Heart left ventricle (tissue), 13 donors: ENCODE results near the gene ETV3.

Experiments
- POLR2A ChIP-seq, 2 donors: fragments of 450-650 bp; IDR thresholded peaks; one replicate each; pipeline ENCODE4 v1.6.1; 2017; ENCODE audit warnings: antibody characterized with exemption in 2 of 2, mild to moderate bottlenecking in 2 of 2, moderate library complexity in 2 of 2
- TF ChIP-seq, protein P1 (sequence below), 12 donors: fragments of 200-600 bp; sonication (generic) in 4 of 12; IDR thresholded peaks; one replicate each; pipeline versions ENCODE4 v1.5.0 to v1.8.0; 2018 to 2022; ENCODE audit warnings: antibody characterized with exemption in 12 of 12, mild to moderate bottlenecking in 5 of 12
- donor health status: ischemic (EF 13 %, LVEDD 7.1; RV severe dilation, severe dysfunction).
- donor health status: DM: no; HTN: yes; CAD: no.
- donor health status: DM: no; HTN: no; CAD: no.
- donor health status: ischemic (EF 25% LVEDD 6.9; RV normal size, moderate dysfunction).
- donor health status: ischemic (EF 25% LVEDD 5.7; RV mildly dilated, moderate dysfunction).
- donor health status: ischemic (EF 35%, LVEDD 5.7; RV mildly dilated, moderate dysfunction).
- donor health status: nonischemic (EF 11% LVEDD 7.7; RV severe dilation, severe dysfunction).
- donor health status: DM: yes; HTN: yes; CAD: no.
- donor health status: PGD.
- donor health status: ischemic (EF 29% LVEDD 5.4; RV normal size, mild dysfunction).
- donor health status: nonischemic (EF 23%, LVEDD 6.1; RV moderate dilation, normal function).

DNA sequence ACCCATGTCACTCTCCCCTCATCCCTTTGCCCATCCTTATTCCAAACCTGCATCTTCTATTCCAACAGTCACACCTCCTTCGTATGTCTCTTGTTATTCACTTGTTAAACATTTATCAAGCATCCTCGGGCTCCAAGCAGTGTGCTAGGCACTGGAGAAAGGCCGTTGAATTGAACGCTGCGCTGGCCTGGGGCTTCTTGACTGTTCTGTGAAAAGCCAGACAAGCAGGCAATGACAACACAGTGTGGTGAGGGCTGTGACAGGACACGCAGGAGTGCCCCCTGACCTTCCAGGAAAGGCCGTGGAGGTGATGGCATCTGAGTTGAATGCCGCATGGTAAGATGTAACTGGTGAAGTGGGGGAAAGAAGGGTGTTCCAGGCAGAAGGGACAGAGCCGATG is 19.2 kb downstream of the ETV3 start:
- TF ChIP-seq, protein P1, sequence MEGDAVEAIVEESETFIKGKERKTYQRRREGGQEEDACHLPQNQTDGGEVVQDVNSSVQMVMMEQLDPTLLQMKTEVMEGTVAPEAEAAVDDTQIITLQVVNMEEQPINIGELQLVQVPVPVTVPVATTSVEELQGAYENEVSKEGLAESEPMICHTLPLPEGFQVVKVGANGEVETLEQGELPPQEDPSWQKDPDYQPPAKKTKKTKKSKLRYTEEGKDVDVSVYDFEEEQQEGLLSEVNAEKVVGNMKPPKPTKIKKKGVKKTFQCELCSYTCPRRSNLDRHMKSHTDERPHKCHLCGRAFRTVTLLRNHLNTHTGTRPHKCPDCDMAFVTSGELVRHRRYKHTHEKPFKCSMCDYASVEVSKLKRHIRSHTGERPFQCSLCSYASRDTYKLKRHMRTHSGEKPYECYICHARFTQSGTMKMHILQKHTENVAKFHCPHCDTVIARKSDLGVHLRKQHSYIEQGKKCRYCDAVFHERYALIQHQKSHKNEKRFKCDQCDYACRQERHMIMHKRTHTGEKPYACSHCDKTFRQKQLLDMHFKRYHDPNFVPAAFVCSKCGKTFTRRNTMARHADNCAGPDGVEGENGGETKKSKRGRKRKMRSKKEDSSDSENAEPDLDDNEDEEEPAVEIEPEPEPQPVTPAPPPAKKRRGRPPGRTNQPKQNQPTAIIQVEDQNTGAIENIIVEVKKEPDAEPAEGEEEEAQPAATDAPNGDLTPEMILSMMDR (IDR thresholded peaks at IDR 0.05) = no peak
- no peak for TF ChIP-seq POLR2A (IDR thresholded peaks at IDR 0.05)
